NCI-H1930 (cell line): Measurements from ENCODE around the gene GSC.
"Not testable (repeated sequence)": the region's sequence is repeated elsewhere in the genome, so short reads cannot be mapped to it uniquely, and the experiment has no call there.

Experiments
- DNase-seq, 2 experiments: peaks; one replicate each; lab custom pipeline; 2025; lab: John Stamatoyannopoulos, UW

Gene GSC

GRCh38 chr14:94746131-94746530, 23.8 kb downstream of the GSC start:
- DNase-seq = no peak

GRCh38 chr14:94738751-94739150, 31.2 kb downstream of the GSC start:
- DNase-seq = no peak

- no peak for DNase-seq
These were observed 31.8 kb downstream of the GSC start for GRCh38 chr14:94738097-94738496.

DNA sequence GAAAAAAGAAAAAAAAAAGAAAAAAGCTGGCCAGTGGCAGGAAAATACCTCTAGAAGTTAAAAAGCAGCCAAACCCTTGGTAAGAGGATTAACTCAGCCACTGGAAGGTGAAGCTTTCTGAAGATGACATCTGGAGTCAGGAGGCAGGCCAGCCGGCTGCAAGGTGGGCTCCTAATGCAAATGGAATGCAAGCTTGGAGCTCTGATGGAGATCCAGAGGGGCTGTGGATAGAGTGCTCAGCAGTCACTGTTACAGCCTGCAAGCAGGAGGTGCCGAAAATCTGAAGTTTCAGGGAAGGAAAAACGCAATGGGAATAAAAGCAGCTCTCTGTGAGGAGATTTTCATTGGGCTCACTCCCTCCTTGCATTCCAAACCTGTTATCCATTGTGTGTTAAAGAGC, 41.0 kb downstream of the GSC start:
- no peak for DNase-seq

GRCh38 chr14:94728440-94728839, 41.5 kb downstream of the GSC start:
- not testable (repeated sequence) for DNase-seq

- not testable (repeated sequence) for DNase-seq
These were observed 43.3 kb downstream of the GSC start for GRCh38 chr14:94726649-94727048.

DNA sequence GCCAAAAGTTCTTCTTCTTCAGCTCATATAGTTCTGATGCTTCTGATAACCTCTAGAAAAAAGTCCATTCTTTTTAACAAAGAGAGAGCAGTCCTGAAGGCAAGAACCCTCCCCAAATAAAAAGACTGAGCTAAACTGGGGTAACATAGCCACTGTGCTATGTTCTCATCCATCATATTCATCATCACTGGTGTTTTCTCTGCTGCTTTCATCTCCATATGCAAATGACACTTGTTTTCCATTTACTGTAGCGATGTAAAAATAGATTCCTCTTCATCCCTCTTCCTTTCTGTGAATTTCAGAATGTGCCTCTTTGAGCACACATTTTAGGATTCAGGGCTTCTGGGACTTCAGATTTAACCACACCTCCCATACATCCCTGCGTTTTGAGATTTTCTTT, 44.9 kb downstream of the GSC start:
- no peak for DNase-seq

DNA sequence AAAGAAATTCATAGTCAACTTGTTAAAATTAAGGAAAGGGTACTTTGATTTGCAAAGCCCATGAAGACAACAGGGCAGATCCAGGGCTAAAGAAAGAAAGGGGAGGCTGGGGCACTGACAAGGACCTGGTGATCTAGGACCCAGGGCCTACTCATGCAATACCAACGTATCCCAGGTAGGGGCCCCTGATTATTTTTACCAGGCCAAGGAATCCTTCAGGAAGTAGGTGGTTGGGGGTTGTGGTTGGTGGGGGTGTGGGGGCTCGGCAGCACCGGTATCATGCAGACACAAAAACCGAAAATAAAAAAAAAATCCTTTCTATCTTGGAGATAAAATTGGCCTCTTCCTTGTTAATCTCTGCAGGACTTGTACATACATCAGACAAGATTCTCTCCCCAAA, 47.5 kb downstream of the GSC start:
- DNase-seq = no peak
